Panc1 (cell line): ENCODE results near the gene MEX3C.

Source experiments
- CTCF ChIP-seq: fragments of 450-650 bp; IDR thresholded peaks from 2 replicates; pipeline ENCODE4 v1.5.1; 2017; ENCODE audit warnings: mild to moderate bottlenecking
- POLR2AphosphoS5 ChIP-seq: IDR thresholded peaks from 2 replicates; pipeline ENCODE4 v1.6.1; 2012; ENCODE audit warnings: mild to moderate bottlenecking, low read depth, low read length, moderate library complexity
- TCF7L2 ChIP-seq: IDR thresholded peaks from 2 replicates; pipeline ENCODE4 v1.6.1; 2011; ENCODE audit warnings: mild to moderate bottlenecking, low read depth, low read length, inconsistent platforms

DNA sequence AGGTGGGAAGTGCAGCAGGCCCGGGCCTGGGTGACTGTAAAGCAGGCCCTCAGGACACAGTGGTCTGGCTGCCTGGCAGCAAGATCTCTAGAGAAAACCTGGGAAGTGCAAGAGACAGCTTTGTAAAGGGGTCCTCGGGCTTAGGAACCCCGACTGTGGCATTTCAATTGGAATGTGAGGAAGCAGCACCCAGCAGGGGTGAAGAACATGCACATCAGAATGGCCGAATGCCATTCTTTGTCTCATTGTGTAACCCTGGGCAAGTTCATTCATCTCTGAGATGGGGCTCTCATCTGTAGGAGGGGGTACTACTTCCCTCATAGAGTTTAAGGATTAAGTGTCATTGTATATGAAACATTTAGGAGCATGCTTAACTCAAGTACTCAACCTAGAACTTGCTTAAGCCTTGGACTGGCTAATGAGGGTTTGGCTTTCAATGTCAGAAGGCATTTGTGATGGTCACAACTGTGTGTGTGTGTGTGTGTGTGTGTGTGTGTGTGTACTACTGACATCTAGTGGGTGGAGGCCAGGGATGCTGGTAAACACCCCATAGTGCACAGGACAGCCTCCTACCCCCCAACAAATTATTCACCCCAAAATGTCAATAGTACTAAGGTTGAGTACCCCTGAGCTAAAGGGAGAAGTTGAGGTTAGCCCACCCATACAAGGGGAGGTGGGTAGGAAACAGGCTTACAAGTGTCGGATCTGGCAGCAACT is 29.3 kb downstream of the MEX3C start:
- TF ChIP-seq POLR2AphosphoS5 (no peak), CTCF (peak; percentile 28), TCF7L2 (no peak)
